Measurements from ENCODE around the gene CFAP100.

DNA sequence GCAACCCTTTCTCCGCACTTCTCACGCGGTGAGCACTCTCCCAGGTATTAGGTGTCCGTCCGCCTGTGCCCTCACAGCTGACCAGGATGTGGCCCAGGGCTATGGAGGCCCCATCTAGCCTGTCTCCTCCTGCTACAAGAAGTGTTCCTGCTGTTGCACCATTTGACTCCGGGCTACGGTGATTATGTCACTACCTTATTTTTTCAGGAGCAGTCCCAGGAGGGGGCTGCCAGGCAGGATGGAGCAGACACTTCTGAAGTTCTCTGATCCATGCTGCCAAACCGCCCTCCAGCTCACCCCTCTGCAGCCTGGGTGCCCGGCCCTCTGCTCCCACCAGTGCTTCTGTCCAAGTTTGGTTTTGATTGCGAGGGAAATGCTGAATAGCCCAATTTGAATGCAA, 44.0 kb downstream of the CFAP100 start:
- TF ChIP-seq POLR2AphosphoS2 (IDR thresholded peaks at IDR 0.05; ENCODE audit: low read depth, low read length), result no peak
- no peak for TF ChIP-seq CTCF (IDR thresholded peaks at IDR 0.05 in 2 of 3, conservative IDR thresholded peaks at IDR 0.05 in 1 of 3; ENCODE audit: control insufficient read depth in 2 of 3, extremely low read depth in 1 of 3, insufficient read depth in 1 of 3, low read depth in 3 of 3, low read length in 3 of 3)
- no peak for TF ChIP-seq GABPA (IDR thresholded peaks at IDR 0.05; ENCODE audit: low read depth)
- no peak for TF ChIP-seq JUND (IDR thresholded peaks at IDR 0.05; ENCODE audit: low read depth, low read length)
- no peak for TF ChIP-seq SIX5 (IDR thresholded peaks at IDR 0.05; ENCODE audit: low read depth, low read length, severe bottlenecking)
- no peak for TF ChIP-seq EP300 (IDR thresholded peaks at IDR 0.05; ENCODE audit: borderline replicate concordance in 1 of 2, control insufficient read depth in 1 of 2, low read depth in 2 of 2, low read length in 2 of 2)
- TF ChIP-seq MXI1 (IDR thresholded peaks at IDR 0.05; ENCODE audit: low read depth, low read length), result no peak
- no peak for TF ChIP-seq ASH2L (IDR thresholded peaks at IDR 0.05; ENCODE audit: borderline replicate concordance, low read depth)

Measured in GM12878 (cell line).